CD8-positive, alpha-beta memory T cell (primary cell): ENCODE data around the gene RFX7. TPM values are rescaled to one million over a fixed set of nuclear protein-coding genes. Genes with fewer than 3 reads are reported as not detected.

ENCODE experiments used
- CTCF ChIA-PET: fragments of 350-600 bp; sonication (Branson Sonifier 250); formaldehyde crosslinking; loops from one replicate; lab custom pipeline; 2021; ENCODE audit warnings: antibody characterized with exemption; lab: Charles Lee
- POLR2A ChIA-PET: fragments of 350-600 bp; sonication (Branson Sonifier 250); formaldehyde crosslinking; loops from one replicate; lab custom pipeline; 2021; ENCODE audit warnings: antibody characterized with exemption; lab: Charles Lee
- DNase-seq, 5 donors: peaks; one replicate each; pipeline versions ENCODE4 v3.0.0 to v3.0.0-alpha.2; 2020 to 2022; ENCODE audit warnings: mixed read lengths in 1 of 5
- H3K27ac ChIP-seq: one replicate; pipeline ENCODE4 v1.7.0; 2013; ENCODE audit warnings: low read depth, mild to moderate bottlenecking, low read length, moderate library complexity
- H3K27me3 ChIP-seq: 2 replicates; pipeline ENCODE4 v1.7.0; 2013; ENCODE audit warnings: low read length, mild to moderate bottlenecking; ENCODE audit not compliant: insufficient read depth, poor library complexity, severe bottlenecking
- H3K36me3 ChIP-seq: 2 replicates; pipeline ENCODE4 v1.7.0; 2013; ENCODE audit warnings: mild to moderate bottlenecking, low read length, moderate library complexity; ENCODE audit not compliant: insufficient read depth
- H3K4me1 ChIP-seq: 2 replicates; pipeline ENCODE4 v1.7.0; 2013; ENCODE audit warnings: mild to moderate bottlenecking, low read length, moderate library complexity; ENCODE audit not compliant: insufficient read depth
- H3K4me3 ChIP-seq: 2 replicates; pipeline ENCODE4 v1.7.0; 2013; ENCODE audit warnings: mild to moderate bottlenecking, low read length
- H3K9me3 ChIP-seq: 2 replicates; pipeline ENCODE4 v1.7.0; 2013; ENCODE audit warnings: mild to moderate bottlenecking, low read length
- H3K27ac Mint-ChIP-seq, 8 donors: one replicate each; pipeline ENCODE4 v1.8.0; 2020 to 2021; ENCODE audit warnings: mixed read lengths in 8 of 8, mild to moderate bottlenecking in 6 of 8, inconsistent platforms in 3 of 8, moderate library complexity in 3 of 8
- H3K27me3 Mint-ChIP-seq, 2 donors: one replicate each; pipeline ENCODE4 v1.8.0; 2020 to 2021; ENCODE audit warnings: mixed read lengths in 2 of 2, mild to moderate bottlenecking in 1 of 2, moderate library complexity in 1 of 2
- H3K36me3 Mint-ChIP-seq, 3 donors: one replicate each; pipeline ENCODE4 v1.8.0; 2020 to 2021; ENCODE audit warnings: mixed read lengths in 3 of 3, inconsistent platforms in 1 of 3, mild to moderate bottlenecking in 1 of 3
- H3K4me1 Mint-ChIP-seq, 3 donors: one replicate each; pipeline ENCODE4 v1.8.0; 2020 to 2021; ENCODE audit warnings: mixed read lengths in 3 of 3, inconsistent platforms in 1 of 3, mild to moderate bottlenecking in 1 of 3
- H3K4me3 Mint-ChIP-seq, 7 donors: one replicate each; pipeline ENCODE4 v1.8.0; 2020 to 2021; ENCODE audit warnings: mixed read lengths in 7 of 7, mild to moderate bottlenecking in 6 of 7, moderate library complexity in 4 of 7, inconsistent platforms in 2 of 7
- H3K9me3 Mint-ChIP-seq, 5 donors: one replicate each; pipeline ENCODE4 v1.8.0; 2020 to 2022; ENCODE audit warnings: mixed read lengths in 5 of 5, mild to moderate bottlenecking in 3 of 5, moderate library complexity in 2 of 5, inconsistent platforms in 1 of 5
- polyA plus RNA-seq: library from polyadenylated mRNA; unstranded; fragments of 300-500 nt; fragmentation: Illumina TruSeq; gene quantifications from one replicate; pipeline ENCODE4 v1.2.3, GENCODE V29; 2021
- total RNA-seq, 2 experiments: library from RNA; stranded (reverse); gene quantifications; one replicate each; pipeline ENCODE4 v1.2.3, GENCODE V29; 2021

Gene RFX7
- total and polyA plus RNA-seq, 3 experiments from 2014 or later, result 3.5 to 35.2 (median 30.3) TPM

- Histone ChIP-seq H3K27ac (no peak overlapping the region), H3K4me1 (peaks cover 17% of the 10 kb centered on the region), H3K27me3 (no peaks in the 10 kb centered on the region), H3K36me3 (no peaks in the 10 kb centered on the region), H3K9me3 (no peaks in the 10 kb centered on the region), H3K4me3 (no peak overlapping the region)
- ChIA-PET CTCF (interaction anchor here (0.8 kb wide), 1 partner anchor 180 kb away, joined by 3 read pairs; no protein-coding TSS in a partner anchor), POLR2A (no interaction called here)
- peaks cover 22 to 23% (median 22%) of the 10 kb centered on the region in 3 donors for H3K4me1 Mint-ChIP-seq
- H3K9me3 Mint-ChIP-seq, result no peaks in the 10 kb centered on the region
- no peak overlapping the region for H3K27ac Mint-ChIP-seq
- DNase-seq, result no peak
- no peak overlapping the region for H3K4me3 Mint-ChIP-seq
- H3K27me3 Mint-ChIP-seq, result peaks cover 3 to 13% of the 10 kb centered on the region in 2 donors
- H3K36me3 Mint-ChIP-seq, result peaks cover 0 to 4% (median 0%) of the 10 kb centered on the region in 3 donors
Measured at GRCh38 chr15:56249092-56249491, 5.4 kb upstream of the RFX7 start.

GRCh38 chr15:56248311-56248992 lies 4.8 kb upstream of the RFX7 start:
- Histone ChIP-seq H3K27me3 (no peaks in the 10 kb centered on the region), H3K36me3 (no peaks in the 10 kb centered on the region), H3K27ac (no peak overlapping the region), H3K4me3 (no peak overlapping the region), H3K9me3 (no peaks in the 10 kb centered on the region), H3K4me1 (peaks cover 17% of the 10 kb centered on the region)
- H3K27ac Mint-ChIP-seq, result no peak overlapping the region
- H3K4me1 Mint-ChIP-seq, result peaks cover 23 to 24% (median 23%) of the 10 kb centered on the region in 3 donors
- ChIA-PET POLR2A (no interaction called here), CTCF (interaction anchor here (0.8 kb wide), 1 partner anchor 181 kb away, joined by 3 read pairs; no protein-coding TSS in a partner anchor)
- H3K36me3 Mint-ChIP-seq, result peaks cover 0 to 6% (median 0%) of the 10 kb centered on the region in 3 donors
- DNase-seq, result no peak
- H3K27me3 Mint-ChIP-seq, result peaks cover 0 to 7% of the 10 kb centered on the region in 2 donors
- no peaks in the 10 kb centered on the region for H3K9me3 Mint-ChIP-seq
- no peak overlapping the region for H3K4me3 Mint-ChIP-seq

- peaks cover 26 to 29% (median 27%) of the 10 kb centered on the region in 3 donors for H3K4me1 Mint-ChIP-seq
- H3K27me3 Mint-ChIP-seq, result no peaks in the 10 kb centered on the region
- Histone ChIP-seq H3K4me1 (peaks cover 17% of the 10 kb centered on the region), H3K27me3 (no peaks in the 10 kb centered on the region), H3K9me3 (no peaks in the 10 kb centered on the region), H3K36me3 (no peaks in the 10 kb centered on the region), H3K27ac (no peak overlapping the region), H3K4me3 (no peak overlapping the region)
- peak overlapping the region in 1 of 8 donors; percentile 61 for H3K27ac Mint-ChIP-seq
- no peak for DNase-seq
- peak overlapping the region in 1 of 7 donors; percentile 15 for H3K4me3 Mint-ChIP-seq
- peaks cover 0 to 11% (median 0%) of the 10 kb centered on the region in 3 donors for H3K36me3 Mint-ChIP-seq
- CTCF ChIA-PET, result no interaction called here
- H3K9me3 Mint-ChIP-seq, result no peaks in the 10 kb centered on the region
- POLR2A ChIA-PET, result no interaction called here
Measured at GRCh38 chr15:56247266-56247665, 3.6 kb upstream of the RFX7 start.

- H3K27ac ChIP-seq, result peak overlapping the region; percentile 55
- Mint-ChIP-seq H3K27me3 (no peaks in the 10 kb centered on the region), H3K4me3 (peak overlapping the region; percentile 85 to 97 (median 94)), H3K4me1 (peaks cover 33 to 40% (median 35%) of the 10 kb centered on the region in 3 donors), H3K9me3 (no peaks in the 10 kb centered on the region), H3K27ac (peak overlapping the region; percentile 76 to 96 (median 90)), H3K36me3 (peaks cover 0 to 11% (median 1%) of the 10 kb centered on the region in 3 donors)
- CTCF ChIA-PET, result interaction anchor here (0.7 to 2.3 kb wide), 15 partner anchors 8 to 1049 kb away, joined by 3 to 6 read pairs (median 3); partner anchors contain the start of gene RSL24D1
- H3K4me3 ChIP-seq, result peak overlapping the region; percentile 72
- H3K9me3 ChIP-seq, result no peaks in the 10 kb centered on the region
- peak; percentile 78 to 90 (median 81) for DNase-seq
- no peaks in the 10 kb centered on the region for H3K27me3 ChIP-seq
- POLR2A ChIA-PET, result no interaction called here
- peaks cover 22% of the 10 kb centered on the region for H3K4me1 ChIP-seq
- H3K36me3 ChIP-seq, result no peaks in the 10 kb centered on the region
Measured at GRCh38 chr15:56245871-56246814, 2.5 kb upstream of the RFX7 start.

- Histone ChIP-seq H3K36me3 (no peaks in the 10 kb centered on the region), H3K9me3 (no peaks in the 10 kb centered on the region), H3K4me1 (peaks cover 25% of the 10 kb centered on the region), H3K27ac (peak overlapping the region; percentile 55), H3K27me3 (no peaks in the 10 kb centered on the region), H3K4me3 (peak overlapping the region; percentile 72)
- Mint-ChIP-seq H3K36me3 (peaks cover 0 to 11% (median 1%) of the 10 kb centered on the region in 3 donors), H3K4me1 (peaks cover 38 to 51% (median 44%) of the 10 kb centered on the region in 3 donors), H3K27me3 (no peaks in the 10 kb centered on the region), H3K4me3 (peak overlapping the region; percentile 85 to 97 (median 94)), H3K9me3 (no peaks in the 10 kb centered on the region), H3K27ac (peak overlapping the region; percentile 76 to 98 (median 90))
- ChIA-PET POLR2A (interaction anchor here (0.5 to 1.5 kb wide), 5 partner anchors 9 to 674 kb away, joined by 3 to 5 read pairs (median 3); partner anchors contain the start of gene TCF12), CTCF (interaction anchor here (0.7 to 2.3 kb wide), 18 partner anchors 10 to 1048 kb away, joined by 3 to 6 read pairs (median 3); partner anchors contain the start of gene RSL24D1)
- DNase-seq, result peak in 4 of 5 donors; percentile 6 to 48 (median 18)
Measured at GRCh38 chr15:56244811-56245576, 1.3 kb upstream of the RFX7 start.

- POLR2A ChIA-PET, result interaction anchor here (0.5 to 1.5 kb wide), 5 partner anchors 10 to 675 kb away, joined by 3 to 5 read pairs (median 3); partner anchors contain the start of gene TCF12
- peak overlapping the region; percentile 53 for H3K27ac ChIP-seq
- Mint-ChIP-seq H3K27ac (peak overlapping the region; percentile 76 to 98 (median 90)), H3K36me3 (peaks cover 0 to 15% (median 1%) of the 10 kb centered on the region in 3 donors), H3K4me1 (peaks cover 40 to 57% (median 50%) of the 10 kb centered on the region in 3 donors), H3K9me3 (no peaks in the 10 kb centered on the region), H3K27me3 (no peaks in the 10 kb centered on the region), H3K4me3 (peak overlapping the region; percentile 85 to 97 (median 94))
- H3K9me3 ChIP-seq, result no peaks in the 10 kb centered on the region
- no peaks in the 10 kb centered on the region for H3K36me3 ChIP-seq
- H3K27me3 ChIP-seq, result no peaks in the 10 kb centered on the region
- DNase-seq, result peak in 4 of 5 donors; percentile 4 to 46 (median 12)
- peak overlapping the region; percentile 72 for H3K4me3 ChIP-seq
- H3K4me1 ChIP-seq, result peaks cover 25% of the 10 kb centered on the region
- CTCF ChIA-PET, result interaction anchor here (0.7 to 2.3 kb wide), 9 partner anchors 12 to 1047 kb away, joined by 3 to 4 read pairs (median 3); partner anchors contain the start of gene RSL24D1
Measured at GRCh38 chr15:56244038-56244810, 545 bp upstream of the RFX7 start.
